ENCODE results near the gene GSC. TPM values are rescaled to one million over a fixed set of nuclear protein-coding genes. Genes with fewer than 3 reads are reported as not detected.

GSC gene
- total RNA-seq, 1 experiment from 2014 or later: not detected

GRCh38 chr14:94751956-94752355 lies 18.0 kb downstream of the GSC start:
- H3K4me3 ChIP-seq (ENCODE audit: low read depth, low read length): no peak overlapping the region
- Mint-ChIP-seq H3K4me1 (ENCODE audit: low read depth, unreplicated experiment) (no peaks in the 10 kb centered on the region), H3K27ac (ENCODE audit: unreplicated experiment) (peak overlapping the region; percentile 11), H3K4me3 (ENCODE audit: unreplicated experiment) (no peak overlapping the region), H3K9me3 (ENCODE audit: unreplicated experiment) (peaks cover 3% of the 10 kb centered on the region), H3K36me3 (ENCODE audit: insufficient read depth, unreplicated experiment) (no peaks in the 10 kb centered on the region), H3K27me3 (ENCODE audit: insufficient read depth, unreplicated experiment) (peaks cover 10% of the 10 kb centered on the region)
- intact Hi-C loops (cut with micrococcal nuclease; ENCODE audit: unreplicated experiment): no loop called here
- POLR2A ChIA-PET: no interaction called here
- H3K4me1 ChIP-seq: no peaks in the 10 kb centered on the region
- H3K9me3 ChIP-seq: no peaks in the 10 kb centered on the region
- no peaks in the 10 kb centered on the region for H3K27me3 ChIP-seq (replicated peaks; ENCODE audit: control insufficient read depth, insufficient read depth, low read length)
- CTCF ChIA-PET: no interaction called here
- BruUV-seq (replicated peaks): no TSS peak
- no peaks in the 10 kb centered on the region for H3K36me3 ChIP-seq (ENCODE audit: control insufficient read depth, insufficient read depth, low read length)
- no peak for TF ChIP-seq CTCF (IDR thresholded peaks at IDR 0.05; ENCODE audit: insufficient read depth in 1 of 2, low read depth in 1 of 2, low read length in 1 of 2, severe bottlenecking in 1 of 2, unreplicated experiment in 1 of 2)
- DNase-seq: no peak

- POLR2A ChIA-PET: no interaction called here
- H3K4me3 ChIP-seq (ENCODE audit: low read depth, low read length): no peak overlapping the region
- H3K4me3 Mint-ChIP-seq (ENCODE audit: unreplicated experiment): no peak overlapping the region
- no peaks in the 10 kb centered on the region for H3K36me3 Mint-ChIP-seq (ENCODE audit: insufficient read depth, unreplicated experiment)
- H3K27me3 ChIP-seq (replicated peaks; ENCODE audit: control insufficient read depth, insufficient read depth, low read length): no peaks in the 10 kb centered on the region
- no peak overlapping the region for H3K27ac Mint-ChIP-seq (ENCODE audit: unreplicated experiment)
- intact Hi-C loops (cut with micrococcal nuclease; ENCODE audit: unreplicated experiment): no loop called here
- H3K36me3 ChIP-seq (ENCODE audit: control insufficient read depth, insufficient read depth, low read length): no peaks in the 10 kb centered on the region
- no TSS peak for BruUV-seq (replicated peaks)
- no peaks in the 10 kb centered on the region for H3K9me3 ChIP-seq
- H3K4me1 ChIP-seq: no peaks in the 10 kb centered on the region
- H3K4me1 Mint-ChIP-seq (ENCODE audit: low read depth, unreplicated experiment): no peaks in the 10 kb centered on the region
- CTCF ChIA-PET: no interaction called here
- peaks cover 10% of the 10 kb centered on the region for H3K27me3 Mint-ChIP-seq (ENCODE audit: insufficient read depth, unreplicated experiment)
- TF ChIP-seq CTCF (IDR thresholded peaks at IDR 0.05; ENCODE audit: insufficient read depth in 1 of 2, low read depth in 1 of 2, low read length in 1 of 2, severe bottlenecking in 1 of 2, unreplicated experiment in 1 of 2): no peak
- peaks cover 9% of the 10 kb centered on the region for H3K9me3 Mint-ChIP-seq (ENCODE audit: unreplicated experiment)
- no peak for DNase-seq
Measured at GRCh38 chr14:94751321-94751720, 18.6 kb downstream of the GSC start.

- no peak for DNase-seq
- no peaks in the 10 kb centered on the region for H3K9me3 ChIP-seq
- H3K27ac Mint-ChIP-seq (ENCODE audit: unreplicated experiment): no peak overlapping the region
- ChIA-PET POLR2A (no interaction called here), CTCF (no interaction called here)
- no peak overlapping the region for H3K4me3 Mint-ChIP-seq (ENCODE audit: unreplicated experiment)
- no peak overlapping the region for H3K4me3 ChIP-seq (ENCODE audit: low read depth, low read length)
- intact Hi-C loops (cut with micrococcal nuclease; ENCODE audit: unreplicated experiment): no loop called here
- no peaks in the 10 kb centered on the region for H3K36me3 ChIP-seq (ENCODE audit: control insufficient read depth, insufficient read depth, low read length)
- TF ChIP-seq CTCF (IDR thresholded peaks at IDR 0.05; ENCODE audit: insufficient read depth in 1 of 2, low read depth in 1 of 2, low read length in 1 of 2, severe bottlenecking in 1 of 2, unreplicated experiment in 1 of 2): no peak
- H3K4me1 ChIP-seq: no peaks in the 10 kb centered on the region
- H3K27me3 ChIP-seq (replicated peaks; ENCODE audit: control insufficient read depth, insufficient read depth, low read length): no peaks in the 10 kb centered on the region
- no peaks in the 10 kb centered on the region for H3K4me1 Mint-ChIP-seq (ENCODE audit: low read depth, unreplicated experiment)
- H3K36me3 Mint-ChIP-seq (ENCODE audit: insufficient read depth, unreplicated experiment): no peaks in the 10 kb centered on the region
- H3K9me3 Mint-ChIP-seq (ENCODE audit: unreplicated experiment): peaks cover 10% of the 10 kb centered on the region
- peaks cover 10% of the 10 kb centered on the region for H3K27me3 Mint-ChIP-seq (ENCODE audit: insufficient read depth, unreplicated experiment)
- BruUV-seq (replicated peaks): no TSS peak
Measured at GRCh38 chr14:94750371-94750770, 19.5 kb downstream of the GSC start.

Data from Caco-2 (cell line).